Nephron progenitor cell (in vitro differentiated cells): ENCODE measurements around the gene IFNA14.
"Not testable (repeated sequence)": the region's sequence is repeated elsewhere in the genome, so short reads cannot be mapped to it uniquely, and the experiment has no call there.

Source experiments
- DNase-seq: peaks from one replicate; pipeline ENCODE4 v3.0.0; 2021
- H3K27ac Mint-ChIP-seq: 2 replicates; pipeline ENCODE4 v1.8.0; 2021; ENCODE audit warnings: mild to moderate bottlenecking, moderate library complexity, mixed read lengths
- H3K27me3 Mint-ChIP-seq: 2 replicates; pipeline ENCODE4 v1.8.0; 2021; ENCODE audit warnings: mild to moderate bottlenecking, low read depth, mixed read lengths; ENCODE audit not compliant: poor library complexity
- H3K36me3 Mint-ChIP-seq: 2 replicates; pipeline ENCODE4 v1.8.0; 2021; ENCODE audit warnings: low read depth, mixed read lengths
- H3K4me1 Mint-ChIP-seq: 2 replicates; pipeline ENCODE4 v1.8.0; 2021; ENCODE audit warnings: mixed read lengths
- H3K4me3 Mint-ChIP-seq: 2 replicates; pipeline ENCODE4 v1.8.0; 2021; ENCODE audit warnings: mild to moderate bottlenecking, moderate library complexity, mixed read lengths
- H3K9me3 Mint-ChIP-seq: 2 replicates; pipeline ENCODE4 v1.8.0; 2021; ENCODE audit warnings: mild to moderate bottlenecking, moderate library complexity, mixed read lengths
- CTCF ChIP-seq: fragments of 200-600 bp; sonication (generic); IDR thresholded peaks from 2 replicates; pipeline ENCODE4 v1.5.0; 2021; ENCODE audit warnings: antibody characterized with exemption

IFNA14 gene

GRCh38 chr9:21205204-21205603 lies 34.6 kb downstream of the IFNA14 start:
- Mint-ChIP-seq H3K4me1 (no peaks in the 10 kb centered on the region), H3K27ac (no peak overlapping the region), H3K9me3 (peaks cover 13% of the 10 kb centered on the region), H3K4me3 (no peak overlapping the region), H3K36me3 (no peaks in the 10 kb centered on the region), H3K27me3 (peaks cover 7% of the 10 kb centered on the region)
- TF ChIP-seq CTCF, result no peak
- no peak for DNase-seq

GRCh38 chr9:21202105-21202504 lies 37.7 kb downstream of the IFNA14 start, which contains the start of gene IFNA7:
Gene IFNA7, minus strand, starts transcription at chr9:21202205. Its CDS starts 40 bp downstream, at chr9:21202165.
- H3K27me3 Mint-ChIP-seq, H3K27ac Mint-ChIP-seq, DNase-seq, H3K36me3 Mint-ChIP-seq, H3K4me3 Mint-ChIP-seq, H3K4me1 Mint-ChIP-seq: not testable (repeated sequence)
- peaks cover 13% of the 10 kb centered on the region for H3K9me3 Mint-ChIP-seq

GRCh38 chr9:21194867-21195776 lies 44.7 kb downstream of the IFNA14 start:
- H3K27me3 Mint-ChIP-seq, result peaks cover 16% of the 10 kb centered on the region
- H3K4me3 Mint-ChIP-seq, H3K36me3 Mint-ChIP-seq, H3K4me1 Mint-ChIP-seq, H3K9me3 Mint-ChIP-seq: not testable (repeated sequence)
- peak overlapping the region; percentile 64 for H3K27ac Mint-ChIP-seq
- peak; percentile 18 for DNase-seq
- peak; percentile 62 for TF ChIP-seq CTCF
